Sigmoid colon (tissue), 4 donors: ENCODE results near the gene SLC16A3.

Experiments
- CTCF ChIP-seq, 4 experiments: fragments of 450-650 bp in 3 of 4; fragments of 200-600 bp in 1 of 4; IDR thresholded peaks; one replicate each; pipeline ENCODE4 v1.5.1; 2016 to 2019; ENCODE audit warnings: antibody characterized with exemption in 4 of 4, mild to moderate bottlenecking in 3 of 4, moderate library complexity in 2 of 4
- EP300 ChIP-seq, 4 donors: sonication (generic); formaldehyde crosslinking; IDR thresholded peaks; one replicate each; pipeline ENCODE4 v1.6.1; 2017; ENCODE audit warnings: antibody characterized with exemption in 4 of 4
- POLR2A ChIP-seq, 2 donors: fragments of 450-650 bp; IDR thresholded peaks; one replicate each; pipeline ENCODE4 v1.6.1; 2016; ENCODE audit warnings: antibody characterized with exemption in 2 of 2, mild to moderate bottlenecking in 2 of 2, moderate library complexity in 2 of 2

GRCh38 chr17:82272495-82273326 lies 43.9 kb downstream of the SLC16A3 start:
- TF ChIP-seq CTCF (IDR thresholded peaks at IDR 0.05) (no peak), POLR2A (IDR thresholded peaks at IDR 0.05) (no peak), EP300 (IDR thresholded peaks at IDR 0.05) (no peak)
